GM18868 (cell line): Measurements from ENCODE around the gene CEPT1.

Source experiments
- ATAC-seq: cut with Tn5 transposase; IDR thresholded peaks from one replicate; pipeline ENCODE4 v1.9.1; 2021; ENCODE audit warnings: mild to moderate bottlenecking, moderate library complexity; ENCODE audit not compliant: unreplicated experiment

The CEPT1 gene

DNA sequence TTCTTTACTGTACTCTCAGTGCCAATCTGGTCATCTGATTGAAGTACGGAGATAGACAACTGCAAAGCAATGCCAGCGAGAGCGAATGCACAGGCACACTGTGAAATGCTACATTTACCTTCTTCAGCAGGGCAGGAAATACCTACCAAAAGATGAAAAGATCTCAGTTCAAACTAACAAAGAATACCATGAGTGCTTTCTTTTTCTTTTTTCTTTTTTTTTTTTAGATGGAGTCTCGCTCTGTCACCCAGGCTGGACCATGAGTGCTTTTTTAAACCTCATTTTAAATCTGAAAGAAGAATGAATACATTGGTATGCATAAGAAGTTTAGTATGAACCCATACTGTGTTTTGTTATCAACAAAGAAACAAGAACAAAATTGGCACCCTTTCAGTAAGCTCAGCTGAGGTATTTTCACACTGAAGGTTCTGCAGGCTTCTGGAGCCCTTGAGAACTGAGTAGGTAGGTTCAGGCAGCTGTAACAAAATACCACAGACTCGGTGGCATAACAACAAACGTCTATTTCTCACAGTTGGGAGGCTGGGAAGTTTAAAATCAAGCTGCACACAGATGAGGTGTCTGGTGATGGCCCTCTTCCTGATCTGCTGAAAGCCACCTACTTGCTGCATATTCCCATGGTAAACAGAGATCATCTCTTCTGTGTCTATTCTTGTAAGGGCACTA lies 85.8 kb downstream of the CEPT1 start:
- ATAC-seq = no peak

DNA sequence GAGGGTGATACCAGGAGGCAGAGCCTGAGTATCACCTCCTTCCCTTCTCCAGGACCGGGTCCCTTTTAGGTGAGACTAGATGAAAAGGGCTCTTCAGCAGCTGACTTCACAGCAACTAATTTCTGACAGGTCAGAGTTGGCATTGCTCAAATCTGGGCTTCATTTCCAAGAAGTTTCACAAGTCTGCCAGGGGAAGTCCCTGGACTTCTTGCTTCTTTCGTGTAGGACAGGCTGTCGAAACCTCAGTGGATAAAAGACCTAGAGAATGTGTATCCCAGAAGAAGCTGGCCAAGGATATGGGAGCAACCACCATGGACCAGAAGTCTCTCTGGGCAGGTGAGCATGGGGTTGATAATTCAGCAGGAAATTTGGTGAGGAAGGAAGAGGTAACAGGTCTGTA lies 87.4 kb downstream of the CEPT1 start, which contains the start of gene CHI3L2:
Gene CHI3L2, plus strand, starts transcription at position 280 of the 400 bp plus-strand sequence. Its CDS starts 17 bp downstream, at position 297.
- no peak for ATAC-seq

DNA sequence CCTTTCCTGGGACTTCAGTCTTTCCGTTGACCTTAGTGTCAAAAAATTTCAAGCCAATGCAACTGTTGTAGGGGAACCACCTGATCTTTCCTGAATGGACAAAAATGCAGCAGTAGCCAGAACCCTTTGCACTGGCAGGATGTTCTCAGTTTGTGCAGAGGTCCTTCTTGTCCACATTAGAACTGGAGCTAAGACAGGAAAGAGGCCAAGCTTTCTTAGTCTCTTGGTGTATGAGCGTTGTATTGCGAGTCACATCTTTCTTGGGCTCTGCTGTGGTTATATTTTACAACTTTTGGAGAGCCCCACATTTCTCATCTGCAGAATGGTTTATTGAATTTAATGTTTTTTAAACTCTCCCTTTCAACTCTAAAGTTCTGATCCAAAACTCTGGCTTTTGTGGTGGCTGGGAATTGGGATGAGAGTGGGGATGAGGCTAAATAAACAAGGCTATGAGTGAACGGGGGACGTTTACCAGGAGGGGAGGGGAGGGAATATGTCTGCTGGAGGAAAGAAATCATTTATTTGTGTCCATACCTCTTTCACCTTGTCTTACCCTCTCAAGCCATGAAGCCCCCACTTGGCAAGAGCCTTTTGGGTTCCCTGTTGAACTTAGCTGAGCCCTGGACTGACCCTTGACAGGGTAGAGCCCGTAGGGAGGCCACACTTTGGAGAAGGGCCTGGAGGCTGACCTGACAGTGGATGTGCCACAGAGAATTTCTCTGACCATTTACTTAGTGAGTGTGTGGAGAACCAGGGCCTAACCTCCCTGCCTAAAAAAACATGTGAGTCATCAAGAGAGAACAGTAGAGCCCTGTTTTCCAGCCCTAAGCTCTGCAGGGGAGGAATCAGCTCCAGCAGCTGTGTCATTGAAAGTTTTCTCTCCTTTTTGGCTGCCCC lies 88.1 kb downstream of the CEPT1 start:
- ATAC-seq = no peak

DNA sequence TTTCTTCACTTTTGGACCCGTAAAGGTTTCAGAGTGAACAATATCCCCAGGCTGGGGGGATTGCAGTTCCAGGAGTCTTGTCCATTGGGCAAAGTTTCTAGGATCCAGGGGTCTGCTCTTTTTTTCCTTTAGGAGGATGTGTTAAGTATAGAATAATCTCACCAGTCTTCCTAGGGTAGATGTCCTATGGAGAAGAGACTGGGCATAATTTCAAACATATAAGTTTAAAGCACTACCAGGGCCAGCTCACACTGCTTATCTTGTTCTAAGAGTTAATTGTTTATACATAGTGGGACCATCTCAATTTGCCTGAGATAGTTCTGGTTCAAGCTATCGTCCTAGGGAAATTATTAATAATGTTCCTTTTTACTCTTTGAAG lies 88.7 kb downstream of the CEPT1 start:
- no peak for ATAC-seq

DNA sequence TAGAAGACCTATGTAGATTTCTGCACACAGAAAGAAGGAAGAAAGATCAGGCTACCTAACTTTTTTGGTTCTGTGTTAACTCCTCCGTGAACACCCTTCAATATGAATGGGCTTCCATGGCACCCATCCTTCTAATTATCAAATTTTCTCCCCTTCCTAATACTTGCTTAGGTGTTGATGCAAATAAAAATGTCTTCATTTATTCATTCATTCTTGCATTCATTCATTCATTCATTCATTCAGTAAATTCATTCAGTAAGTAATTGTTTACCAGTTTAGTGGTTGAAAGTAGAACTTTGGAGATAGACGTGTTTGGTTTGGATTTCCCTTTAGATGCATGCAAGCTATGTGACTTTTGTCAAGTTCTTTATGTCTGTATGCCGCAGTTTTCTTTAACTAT lies 92.1 kb downstream of the CEPT1 start:
- ATAC-seq = no peak

DNA sequence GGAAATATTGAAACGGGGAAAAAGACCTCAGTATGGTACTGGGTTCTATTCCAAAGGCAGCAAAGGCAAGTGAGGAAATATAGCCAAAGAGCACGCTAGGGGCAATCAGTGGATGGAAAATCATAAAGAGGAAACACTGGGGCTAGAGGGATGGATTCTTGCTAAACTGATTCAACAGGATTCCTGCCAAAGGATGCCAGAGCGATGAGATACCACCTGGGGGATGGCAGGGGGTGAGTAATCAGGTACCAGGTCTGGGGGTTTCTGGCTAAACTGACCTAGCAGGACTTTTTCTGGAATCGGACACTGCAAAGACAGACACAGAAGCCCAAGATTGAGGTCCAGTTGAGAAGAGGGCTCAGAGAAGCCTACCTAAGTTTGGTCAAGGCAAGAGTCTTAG lies 94.2 kb downstream of the CEPT1 start:
- ATAC-seq = no peak
